Activated CD8-positive, alpha-beta T cell treated with anti-CD3 and anti-CD28 coated beads, Interleukin-2, amount 10 ng/mL, durations not matched to agents 7 days and 5 days (primary cell): ENCODE results near the gene TUFT1. TPM values are rescaled to one million over a fixed set of nuclear protein-coding genes. Genes with fewer than 3 reads are reported as not detected.
A peak's percentile ranks its signal among the peaks of the same experiment; 100 is the strongest.
"Not testable (repeated sequence)": the region's sequence is repeated elsewhere in the genome, so short reads cannot be mapped to it uniquely, and the experiment has no call there.

Experiments
- ATAC-seq: fragments of 150-1000 bp; cut with Tn5 transposase; one replicate; pipeline ENCODE4 v1.10.0; 2021; ENCODE audit warnings: moderate library complexity
- CTCF ChIA-PET: fragments of 350-600 bp; sonication (Branson Sonifier 250); formaldehyde crosslinking; loops from one replicate; lab custom pipeline; 2021; ENCODE audit warnings: antibody characterized with exemption; lab: Charles Lee
- POLR2A ChIA-PET: fragments of 350-600 bp; sonication (Branson Sonifier 250); formaldehyde crosslinking; loops from one replicate; lab custom pipeline; 2021; ENCODE audit warnings: antibody characterized with exemption; lab: Charles Lee
- DNase-seq: peaks from one replicate; pipeline ENCODE4 v3.0.0-alpha.2; 2020
- H3K27ac Mint-ChIP-seq: one replicate; pipeline ENCODE4 v1.8.0; 2021; ENCODE audit warnings: mild to moderate bottlenecking, mixed read lengths
- H3K27me3 Mint-ChIP-seq: one replicate; pipeline ENCODE4 v1.8.0; 2021; ENCODE audit warnings: low read depth, mixed read lengths
- H3K36me3 Mint-ChIP-seq: one replicate; pipeline ENCODE4 v1.8.0; 2021; ENCODE audit warnings: low read depth, mixed read lengths
- H3K4me1 Mint-ChIP-seq: one replicate; pipeline ENCODE4 v1.8.0; 2021; ENCODE audit warnings: low read depth, mixed read lengths
- H3K4me3 Mint-ChIP-seq: one replicate; pipeline ENCODE4 v1.8.0; 2021; ENCODE audit warnings: mild to moderate bottlenecking, mixed read lengths
- H3K9me3 Mint-ChIP-seq: one replicate; pipeline ENCODE4 v1.8.0; 2022; ENCODE audit warnings: mixed read lengths; ENCODE audit not compliant: insufficient read depth
- total RNA-seq, 2 experiments: library from RNA; stranded (reverse); gene quantifications; one replicate each; pipeline ENCODE4 v1.2.3, GENCODE V29; 2021

TUFT1 gene
- total RNA-seq, 2 experiments from 2014 or later, result 0.42 TPM

GRCh38 chr1:151606857-151607256, 66.7 kb downstream of the TUFT1 start:
- H3K36me3 Mint-ChIP-seq, result no peaks in the 10 kb centered on the region
- no peaks in the 10 kb centered on the region for H3K9me3 Mint-ChIP-seq
- ChIA-PET CTCF (interaction anchor here (1.0 kb wide), 1 partner anchor 13 kb away, joined by 4 read pairs; no protein-coding TSS in a partner anchor), POLR2A (no interaction called here)
- ATAC-seq, result no peak
- no peak overlapping the region for H3K4me3 Mint-ChIP-seq
- H3K4me1 Mint-ChIP-seq, result peaks cover 7% of the 10 kb centered on the region
- H3K27ac Mint-ChIP-seq, result no peak overlapping the region
- peaks cover 18% of the 10 kb centered on the region for H3K27me3 Mint-ChIP-seq
- DNase-seq, result no peak

- Mint-ChIP-seq H3K27ac (no peak overlapping the region), H3K4me1 (peaks cover 26% of the 10 kb centered on the region), H3K27me3 (peaks cover 12% of the 10 kb centered on the region), H3K9me3 (no peaks in the 10 kb centered on the region), H3K36me3 (peaks cover 1% of the 10 kb centered on the region), H3K4me3 (no peak overlapping the region)
- no peak for ATAC-seq
- no peak for DNase-seq
- ChIA-PET CTCF (interaction anchor here (1.0 kb wide), 2 partner anchors 16 to 19 kb away, joined by 3 to 5 read pairs; no protein-coding TSS in a partner anchor), POLR2A (no interaction called here)
Measured at GRCh38 chr1:151610142-151610541, 70.0 kb downstream of the TUFT1 start.

GRCh38 chr1:151611288-151611790, 71.2 kb downstream of the TUFT1 start:
- H3K27ac Mint-ChIP-seq, result peak overlapping the region; percentile 77
- H3K27me3 Mint-ChIP-seq, result peaks cover 10% of the 10 kb centered on the region
- peaks cover 34% of the 10 kb centered on the region for H3K4me1 Mint-ChIP-seq
- H3K9me3 Mint-ChIP-seq, result no peaks in the 10 kb centered on the region
- DNase-seq (no peak), ATAC-seq (no peak)
- peak overlapping the region; percentile 95 for H3K4me3 Mint-ChIP-seq
- H3K36me3 Mint-ChIP-seq, result peaks cover 4% of the 10 kb centered on the region
- CTCF ChIA-PET, result interaction anchor here (1.1 kb wide), 1 partner anchor 17 kb away, joined by 4 read pairs; no protein-coding TSS in a partner anchor
- POLR2A ChIA-PET, result no interaction called here

GRCh38 chr1:151611832-151612500, 71.9 kb downstream of the TUFT1 start, which contains the start of gene SNX27:
SNX27 (plus strand) TSS chr1:151612050; CDS start chr1:151612202, 152 bp downstream.
- ATAC-seq (peak; percentile 95), DNase-seq (peak; percentile 94)
- H3K27ac Mint-ChIP-seq, result peak within 1 kb of the TSS; percentile 94
- no peaks in the 10 kb centered on the region for H3K9me3 Mint-ChIP-seq
- peaks cover 4% of the 10 kb centered on the region for H3K36me3 Mint-ChIP-seq
- POLR2A ChIA-PET, result no interaction called here
- H3K4me3 Mint-ChIP-seq, result peak within 1 kb of the TSS; percentile 95
- H3K27me3 Mint-ChIP-seq, result peaks cover 7% of the 10 kb centered on the region
- CTCF ChIA-PET, result interaction anchor here (0.9 kb wide), 1 partner anchor 224 kb away, joined by 4 read pairs; no protein-coding TSS in a partner anchor
- H3K4me1 Mint-ChIP-seq, result peaks cover 34% of the 10 kb centered on the region

GRCh38 chr1:151612501-151613281, 72.6 kb downstream of the TUFT1 start:
- peak; percentile 14 for ATAC-seq
- H3K36me3 Mint-ChIP-seq, result peaks cover 4% of the 10 kb centered on the region
- POLR2A ChIA-PET, result no interaction called here
- peaks cover 5% of the 10 kb centered on the region for H3K27me3 Mint-ChIP-seq
- H3K4me3 Mint-ChIP-seq, result peak overlapping the region; percentile 95
- H3K9me3 Mint-ChIP-seq, result no peaks in the 10 kb centered on the region
- CTCF ChIA-PET, result interaction anchor here (0.9 kb wide), 1 partner anchor 224 kb away, joined by 4 read pairs; no protein-coding TSS in a partner anchor
- peak overlapping the region; percentile 94 for H3K27ac Mint-ChIP-seq
- H3K4me1 Mint-ChIP-seq, result peaks cover 34% of the 10 kb centered on the region
- peak; percentile 46 for DNase-seq

GRCh38 chr1:151613282-151613780, 73.2 kb downstream of the TUFT1 start:
- Mint-ChIP-seq H3K27ac (peak overlapping the region; percentile 94), H3K27me3 (peaks cover 2% of the 10 kb centered on the region), H3K9me3 (no peaks in the 10 kb centered on the region), H3K36me3 (peaks cover 4% of the 10 kb centered on the region), H3K4me3 (peak overlapping the region; percentile 95), H3K4me1 (peaks cover 35% of the 10 kb centered on the region)
- DNase-seq (no peak), ATAC-seq (no peak)
- ChIA-PET POLR2A (no interaction called here), CTCF (no interaction called here)

- ATAC-seq (no peak), DNase-seq (no peak)
- ChIA-PET CTCF (interaction anchor here (1.3 to 1.6 kb wide), 2 partner anchors 22 to 81 kb away, joined by 6 read pairs; no protein-coding TSS in a partner anchor), POLR2A (interaction anchor here (0.6 kb wide), 1 partner anchor 100 kb away, joined by 3 read pairs; no protein-coding TSS in a partner anchor)
- H3K4me3 Mint-ChIP-seq, result no peak overlapping the region
- no peaks in the 10 kb centered on the region for H3K27me3 Mint-ChIP-seq
- H3K4me1 Mint-ChIP-seq, result peaks cover 39% of the 10 kb centered on the region
- H3K9me3 Mint-ChIP-seq, result no peaks in the 10 kb centered on the region
- H3K36me3 Mint-ChIP-seq, result peaks cover 7% of the 10 kb centered on the region
- no peak overlapping the region for H3K27ac Mint-ChIP-seq
Measured at GRCh38 chr1:151615711-151616504, 75.8 kb downstream of the TUFT1 start.

- Mint-ChIP-seq H3K4me1 (peaks cover 35% of the 10 kb centered on the region), H3K4me3 (no peak overlapping the region)
Measured at GRCh38 chr1:151616505-151616849, 76.4 kb downstream of the TUFT1 start.

GRCh38 chr1:151618003-151618402, 77.9 kb downstream of the TUFT1 start:
- ChIA-PET CTCF (interaction anchor here (0.7 kb wide), 1 partner anchor 24 kb away, joined by 3 read pairs; no protein-coding TSS in a partner anchor), POLR2A (no interaction called here)
- H3K27ac Mint-ChIP-seq, result no peak overlapping the region
- no peaks in the 10 kb centered on the region for H3K27me3 Mint-ChIP-seq
- no peak overlapping the region for H3K4me3 Mint-ChIP-seq
- no peak for ATAC-seq
- H3K9me3 Mint-ChIP-seq, result no peaks in the 10 kb centered on the region
- peaks cover 32% of the 10 kb centered on the region for H3K4me1 Mint-ChIP-seq
- peaks cover 7% of the 10 kb centered on the region for H3K36me3 Mint-ChIP-seq
- no peak for DNase-seq

More at GRCh38 chr1:151616505-151616849, 76.4 kb downstream of the TUFT1 start:
- no peaks in the 10 kb centered on the region for H3K27me3 Mint-ChIP-seq
- POLR2A ChIA-PET, result no interaction called here
- CTCF ChIA-PET, result interaction anchor here (0.9 to 1.6 kb wide), 3 partner anchors 23 to 118 kb away, joined by 3 to 6 read pairs (median 3); no protein-coding TSS in a partner anchor
- H3K27ac Mint-ChIP-seq, result no peak overlapping the region
- ATAC-seq (no peak), DNase-seq (no peak)
- H3K36me3 Mint-ChIP-seq, result peaks cover 7% of the 10 kb centered on the region
- H3K9me3 Mint-ChIP-seq, result no peaks in the 10 kb centered on the region

GRCh38 chr1:151618470-151618869, 78.4 kb downstream of the TUFT1 start:
- no peaks in the 10 kb centered on the region for H3K9me3 Mint-ChIP-seq
- H3K36me3 Mint-ChIP-seq, result peaks cover 7% of the 10 kb centered on the region
- H3K27ac Mint-ChIP-seq, result no peak overlapping the region
- H3K4me3 Mint-ChIP-seq, result no peak overlapping the region
- CTCF ChIA-PET, result no interaction called here
- no peak for DNase-seq
- POLR2A ChIA-PET, result no interaction called here
- peaks cover 27% of the 10 kb centered on the region for H3K4me1 Mint-ChIP-seq
- no peaks in the 10 kb centered on the region for H3K27me3 Mint-ChIP-seq
- no peak for ATAC-seq

- POLR2A ChIA-PET, H3K27ac Mint-ChIP-seq, CTCF ChIA-PET, H3K9me3 Mint-ChIP-seq, H3K4me3 Mint-ChIP-seq, H3K27me3 Mint-ChIP-seq, ATAC-seq, DNase-seq, H3K36me3 Mint-ChIP-seq: not testable (repeated sequence)
- H3K4me1 Mint-ChIP-seq, result peaks cover 23% of the 10 kb centered on the region
Measured at GRCh38 chr1:151618996-151619395, 78.9 kb downstream of the TUFT1 start.
